MM.1S (cell line): Measurements from ENCODE around the gene BBS1.

Experiments used
- CTCF ChIP-seq: fragments of 300-600 bp; sonication (generic); IDR thresholded peaks from 2 replicates; pipeline ENCODE4 v1.5.1; 2016; ENCODE audit warnings: antibody characterized with exemption, low read length, mixed read lengths
- EZH2phosphoT487 ChIP-seq: fragments of 300-600 bp; sonication (generic); IDR thresholded peaks from 2 replicates; pipeline ENCODE4 v1.6.1; 2018; ENCODE audit warnings: antibody characterized with exemption, low read length

- TF ChIP-seq CTCF, result no peak
- TF ChIP-seq EZH2phosphoT487, result no peak
These were observed 25.5 kb upstream of the BBS1 start for GRCh38 chr11:66484806-66485380.
